Measurements from ENCODE around the gene OR51B2. TPM values are rescaled to one million over a fixed set of nuclear protein-coding genes. Genes with fewer than 3 reads are reported as not detected.

OR51B2 gene
- polyA plus RNA-seq, 6 donors from 2014 or later, result not detected

Other genes with a start within 250 kb of the OR51B2 start
- not detected for gene OR52A5, start 185.9 kb downstream of the OR51B2 start, polyA plus RNA-seq (ENCODE audit: low read depth in 6 of 6)
- gene OR52A1, start 169.5 kb downstream of the OR51B2 start, polyA plus RNA-seq (ENCODE audit: low read depth in 6 of 6), result not detected
- gene OR51V1, start 123.6 kb downstream of the OR51B2 start, polyA plus RNA-seq (ENCODE audit: low read depth in 6 of 6), result not detected
- 1,000 to 10,000 TPM in 3 of 6 donors, 100 to 1,000 TPM in 3; 325 to 1,251 (median 765) TPM for gene HBB, start 97.2 kb downstream of the OR51B2 start, polyA plus RNA-seq (ENCODE audit: low read depth in 6 of 6)
- 1 to 10 TPM in 1 of 6 donors, not detected in 5; 1.8 TPM for gene HBD, start 89.8 kb downstream of the OR51B2 start, polyA plus RNA-seq (ENCODE audit: low read depth in 6 of 6)
- gene HBG1, start 74.4 kb downstream of the OR51B2 start, polyA plus RNA-seq (ENCODE audit: low read depth in 6 of 6), result under 1 TPM in 1 of 6 donors, not detected in 5; 0.53 TPM
- gene HBG2, start 69.5 kb downstream of the OR51B2 start, polyA plus RNA-seq (ENCODE audit: low read depth in 6 of 6), result 1 to 10 TPM in 1 of 6 donors, under 1 TPM in 1, not detected in 4; 0.75 to 2.9 TPM
- not detected for gene HBE1, start 54.4 kb downstream of the OR51B2 start, polyA plus RNA-seq (ENCODE audit: low read depth in 6 of 6)
- gene OR51B4, start 22.4 kb downstream of the OR51B2 start, polyA plus RNA-seq (ENCODE audit: low read depth in 6 of 6), result not detected
- gene OR51B5, start 19.2 kb upstream of the OR51B2 start, polyA plus RNA-seq (ENCODE audit: low read depth in 6 of 6), result not detected
- gene OR51B6, start 27.2 kb upstream of the OR51B2 start, polyA plus RNA-seq (ENCODE audit: low read depth in 6 of 6), result not detected
- gene OR51M1, start 59.5 kb upstream of the OR51B2 start, polyA plus RNA-seq (ENCODE audit: low read depth in 6 of 6), result not detected
- gene OR51Q1, start 97.8 kb upstream of the OR51B2 start, polyA plus RNA-seq (ENCODE audit: low read depth in 6 of 6), result not detected
- gene OR51I1, start 117.2 kb upstream of the OR51B2 start, polyA plus RNA-seq (ENCODE audit: low read depth in 6 of 6), result not detected
- gene OR51I2, start 125.0 kb upstream of the OR51B2 start, polyA plus RNA-seq (ENCODE audit: low read depth in 6 of 6), result not detected
- not detected for gene OR52D1, start 164.4 kb upstream of the OR51B2 start, polyA plus RNA-seq (ENCODE audit: low read depth in 6 of 6)
- gene UBQLN3, start 185.7 kb upstream of the OR51B2 start, polyA plus RNA-seq (ENCODE audit: low read depth in 6 of 6), result not detected
- under 1 TPM in 1 of 6 donors, not detected in 5; 0.39 TPM for gene UBQLNL, start 192.4 kb upstream of the OR51B2 start, polyA plus RNA-seq (ENCODE audit: low read depth in 6 of 6)
- gene OR52H1, start 224.2 kb upstream of the OR51B2 start, polyA plus RNA-seq (ENCODE audit: low read depth in 6 of 6), result not detected

Data from naive B cell (primary cell).